HepG2 (cell line): ENCODE data around the gene KCTD19. TPM values are rescaled to one million over a fixed set of nuclear protein-coding genes. Genes with fewer than 3 reads are reported as not detected.

Experiments used
- ARID3A ChIP-seq: IDR thresholded peaks from 2 replicates; pipeline ENCODE4 v1.6.1; 2012; ENCODE audit warnings: low read depth, low read length, improper control_type of control experiment
- CBX1 ChIP-seq: IDR thresholded peaks from one replicate; pipeline ENCODE4 v1.6.1; 2016; ENCODE audit warnings: antibody characterized with exemption, low read depth
- GATAD2A ChIP-seq: IDR thresholded peaks from 2 replicates; pipeline ENCODE4 v1.6.1; 2016
- HOXA7 ChIP-seq: sonication (generic); formaldehyde crosslinking; IDR thresholded peaks from 2 replicates; pipeline ENCODE4 v1.8.1; 2022; ENCODE audit warnings: mild to moderate bottlenecking, missing genetic modification reagents, moderate library complexity
- JUN ChIP-seq: sonication (generic); formaldehyde crosslinking; IDR thresholded peaks from 2 replicates; pipeline ENCODE4 v1.4.0; 2020; ENCODE audit warnings: mild to moderate bottlenecking, missing genetic modification reagents
- JUND ChIP-seq: sonication (generic); formaldehyde crosslinking; IDR thresholded peaks from 2 replicates; pipeline ENCODE4 v1.8.0; 2022; ENCODE audit warnings: mild to moderate bottlenecking, missing genetic modification reagents
- LCORL ChIP-seq, 2 experiments: fragments of 450-650 bp in 1 of 2; sonication (generic) in 1 of 2; formaldehyde crosslinking in 1 of 2; IDR thresholded peaks; 2 replicates each; pipeline versions ENCODE4 v1.5.0 to v1.6.1; 2017 to 2020; ENCODE audit warnings: antibody characterized with exemption in 1 of 2, missing genetic modification reagents in 1 of 2
- MTF2 ChIP-seq: sonication (generic); formaldehyde crosslinking; IDR thresholded peaks from 2 replicates; pipeline ENCODE4 v1.5.0; 2020; ENCODE audit warnings: missing genetic modification reagents, borderline replicate concordance
- PITX1 ChIP-seq: sonication (generic); formaldehyde crosslinking; IDR thresholded peaks from 2 replicates; pipeline ENCODE4 v1.5.1; 2020; ENCODE audit warnings: mild to moderate bottlenecking, missing genetic modification reagents
- RBFOX2 ChIP-seq: fragments of 200-400 bp; formaldehyde crosslinking; IDR thresholded peaks from 2 replicates; pipeline ENCODE4 v1.6.1; 2017; ENCODE audit warnings: low read depth, mild to moderate bottlenecking, low read length
- REPIN1 ChIP-seq: sonication (generic); formaldehyde crosslinking; IDR thresholded peaks from 2 replicates; pipeline ENCODE4 v1.8.0; 2022; ENCODE audit warnings: missing genetic modification reagents, low read depth, mild to moderate bottlenecking, borderline replicate concordance
- RFX1 ChIP-seq: fragments of 450-650 bp; IDR thresholded peaks from 2 replicates; pipeline ENCODE4 v1.6.1; 2017
- RORA ChIP-seq: sonication (generic); formaldehyde crosslinking; IDR thresholded peaks from 2 replicates; pipeline ENCODE4 v1.5.0; 2020; ENCODE audit warnings: mild to moderate bottlenecking, missing genetic modification reagents, moderate library complexity
- SAP130 ChIP-seq: IDR thresholded peaks from 2 replicates; pipeline ENCODE4 v1.6.1; 2016; ENCODE audit warnings: low read depth
- SMAD1 ChIP-seq: sonication (generic); formaldehyde crosslinking; IDR thresholded peaks from 2 replicates; pipeline ENCODE4 v1.4.0; 2020; ENCODE audit warnings: missing genetic modification reagents, low read depth, mild to moderate bottlenecking, borderline replicate concordance
- STAT5B ChIP-seq: sonication (generic); formaldehyde crosslinking; IDR thresholded peaks from 2 replicates; pipeline ENCODE4 v1.4.0; 2020; ENCODE audit warnings: missing genetic modification reagents
- TRAFD1 ChIP-seq: sonication (generic); formaldehyde crosslinking; IDR thresholded peaks from 2 replicates; pipeline ENCODE4 v1.5.1; 2020; ENCODE audit warnings: missing genetic modification reagents, mild to moderate bottlenecking, borderline replicate concordance
- XRCC5 ChIP-seq: fragments of 200-400 bp; formaldehyde crosslinking; optimal IDR thresholded peaks from 2 replicates; pipeline ENCODE3; 2017; ENCODE audit warnings: mild to moderate bottlenecking, low read length
- ZBTB1 ChIP-seq: sonication (generic); formaldehyde crosslinking; IDR thresholded peaks from 2 replicates; pipeline ENCODE4 v1.4.0; 2020; ENCODE audit warnings: missing genetic modification reagents, borderline replicate concordance
- ZBTB3 ChIP-seq: sonication (generic); formaldehyde crosslinking; IDR thresholded peaks from 2 replicates; pipeline ENCODE4 v1.4.0; 2020; ENCODE audit warnings: low read depth, mild to moderate bottlenecking, moderate library complexity, missing genetic modification reagents, borderline replicate concordance
- ZMYM2 ChIP-seq: sonication (generic); formaldehyde crosslinking; IDR thresholded peaks from 2 replicates; pipeline ENCODE4 v1.8.0; 2022; ENCODE audit warnings: mild to moderate bottlenecking, missing genetic modification reagents
- ZNF225 ChIP-seq: sonication (generic); formaldehyde crosslinking; IDR thresholded peaks from 2 replicates; pipeline ENCODE4 v1.4.0; 2020; ENCODE audit warnings: mild to moderate bottlenecking, missing genetic modification reagents
- ZNF253 ChIP-seq: sonication (generic); formaldehyde crosslinking; IDR thresholded peaks from 2 replicates; pipeline ENCODE4 v1.8.0; 2022; ENCODE audit warnings: mild to moderate bottlenecking, missing genetic modification reagents, borderline replicate concordance
- ZNF383 ChIP-seq: sonication (generic); formaldehyde crosslinking; IDR thresholded peaks from 2 replicates; pipeline ENCODE4 v1.4.0; 2020; ENCODE audit warnings: missing genetic modification reagents, mild to moderate bottlenecking, borderline replicate concordance
- ZNF776 ChIP-seq: sonication (generic); formaldehyde crosslinking; IDR thresholded peaks from 2 replicates; pipeline ENCODE4 v1.4.0; 2020; ENCODE audit warnings: mild to moderate bottlenecking, missing genetic modification reagents
- ZNF790 ChIP-seq: sonication (generic); formaldehyde crosslinking; IDR thresholded peaks from 2 replicates; pipeline ENCODE4 v1.8.0; 2022; ENCODE audit warnings: missing genetic modification reagents, mild to moderate bottlenecking, borderline replicate concordance
- ZNF850 ChIP-seq: sonication (generic); formaldehyde crosslinking; conservative IDR thresholded peaks from 2 replicates; pipeline ENCODE4 v1.9.0; 2021; ENCODE audit warnings: mild to moderate bottlenecking, missing genetic modification reagents
- polyA plus RNA-seq, 8 experiments: library from polyadenylated mRNA; depleted of rRNA in 3 of 8; stranded (reverse) in 7 of 8; unstranded in 1 of 8; fragments of >200 nt; fragmentation: Illumina TruSeq in 4 of 8; extraction: Trizol in 4 of 8; gene quantifications; 2 replicates each; pipeline versions ENCODE4 v1.2.1 to v1.2.3, GENCODE V29; 2011 to 2016; ENCODE audit warnings: low read depth in 4 of 8, missing spikeins in 1 of 8, mixed read lengths in 1 of 8; ENCODE audit not compliant: insufficient read depth in 1 of 8
- total RNA-seq, 5 experiments: library from RNA; depleted of rRNA; stranded (reverse); fragments of >200 nt; fragmentation: Illumina TruSeq; extraction: Trizol; gene quantifications; 2 replicates each; pipeline ENCODE4 v1.2.3, GENCODE V29; 2016; ENCODE audit warnings: low read depth in 1 of 5

The KCTD19 gene
- total and polyA plus RNA-seq, 2 of the 13 experiments (the other 11 are each of a cell fraction or from before 2014, with no cell fraction given), result not detected

- TF ChIP-seq TRAFD1 (CRISPR knock-in tag), result no peak
- no peak for TF ChIP-seq RORA (CRISPR knock-in tag)
- no peak for TF ChIP-seq LCORL (IDR thresholded peaks at IDR 0.05)
- no peak for TF ChIP-seq LCORL (CRISPR knock-in tag; IDR thresholded peaks at IDR 0.05)
- TF ChIP-seq SAP130, result peak; percentile 57
- no peak for TF ChIP-seq GATAD2A (CRISPR knock-in tag)
- peak; percentile 93; the same call in 1 of the 2 replicates for TF ChIP-seq ZNF253
- no peak for TF ChIP-seq ARID3A
- no peak for TF ChIP-seq SMAD1 (CRISPR knock-in tag)
- peak; percentile 65; the same call in 1 of the 2 replicates for TF ChIP-seq ZNF225
- TF ChIP-seq ZNF790, result no peak; the same call in 1 of the 2 replicates
- no peak for TF ChIP-seq ZBTB1 (CRISPR knock-in tag)
- TF ChIP-seq XRCC5, result peak; percentile 96
- peak; percentile 81; the same call in 1 of the 2 replicates for TF ChIP-seq ZNF776 (CRISPR knock-in tag)
- TF ChIP-seq MTF2 (CRISPR knock-in tag), result peak; percentile 53; the same call in 1 of the 2 replicates
- peak; percentile 96 for TF ChIP-seq RBFOX2
- no peak for TF ChIP-seq CBX1
- TF ChIP-seq RFX1, result no peak
- TF ChIP-seq ZNF850, result no peak
- 0 out of 2 replicates have a peak, but pooled peaks have one; percentile 19 for TF ChIP-seq STAT5B
- peak; percentile 75; the same call in 1 of the 2 replicates for TF ChIP-seq ZMYM2 (CRISPR knock-in tag)
- 0 out of 2 replicates have a peak, but pooled peaks have one; percentile 84 for TF ChIP-seq ZBTB3 (CRISPR knock-in tag)
- TF ChIP-seq JUN, result peak; percentile 60
- no peak for TF ChIP-seq PITX1 (CRISPR knock-in tag)
- peak; percentile 52; the same call in 1 of the 2 replicates for TF ChIP-seq REPIN1
- TF ChIP-seq JUND (CRISPR knock-in tag), result 0 out of 2 replicates have a peak, but pooled peaks have one; percentile 13
- TF ChIP-seq HOXA7 (CRISPR knock-in tag), result no peak
- TF ChIP-seq ZNF383 (CRISPR knock-in tag), result no peak
Observed at GRCh38 chr16:67279296-67280089, 47.0 kb downstream of the KCTD19 start, which contains the start of gene PLEKHG4 (continued).
